IMR-90 (cell line): Measurements from ENCODE around the gene ME3. TPM values are rescaled to one million over a fixed set of nuclear protein-coding genes. Genes with fewer than 3 reads are reported as not detected.

Source experiments
- ATAC-seq: fragments of 200-7000 bp; cut with Tn5 transposase; 2 replicates; pipeline ENCODE4 v1.9.1; 2020; ENCODE audit warnings: low read depth, mild to moderate bottlenecking, moderate library complexity
- BruUV-seq: library from RNA; stranded (reverse); fragments of 400-500 nt; replicated peaks from 2 replicates; lab custom pipeline; 2021; lab: Mats Ljungman, UMichigan
- CTCF ChIA-PET: fragments of 300-600 bp; formaldehyde crosslinking; extraction: SDS; loops from one replicate; lab custom pipeline; 2021; ENCODE audit warnings: antibody characterized with exemption; lab: Yijun Ruan, JAX
- POLR2A ChIA-PET: fragments of 300-600 bp; sonication (Branson Sonifier 250); formaldehyde crosslinking; loops from one replicate; lab custom pipeline; 2022; ENCODE audit warnings: antibody characterized with exemption; ENCODE audit not compliant: unreplicated experiment; lab: Charles Lee
- DNase-seq: peaks from one replicate; pipeline ENCODE4 v3.0.0; 2013
- H2AFZ ChIP-seq: replicated peaks from 2 replicates; pipeline ENCODE3; 2013; ENCODE audit warnings: low read length, mild to moderate bottlenecking; ENCODE audit not compliant: poor library complexity
- H2AK5ac ChIP-seq: 2 replicates; pipeline ENCODE4 v1.6.1; 2013; ENCODE audit warnings: low read depth, low read length, inconsistent platforms
- H2AK9ac ChIP-seq: replicated peaks from 2 replicates; pipeline ENCODE3; 2013; ENCODE audit warnings: mild to moderate bottlenecking, low read depth, low read length, moderate library complexity; ENCODE audit not compliant: poor library complexity
- H2BK120ac ChIP-seq: 2 replicates; pipeline ENCODE4 v1.6.1; 2013; ENCODE audit warnings: low read depth, low read length, inconsistent platforms
- H2BK15ac ChIP-seq: 3 replicates; pipeline ENCODE4 v1.6.1; 2013; ENCODE audit warnings: low read depth, low read length, inconsistent platforms
- H2BK20ac ChIP-seq: 2 replicates; pipeline ENCODE4 v1.6.1; 2013; ENCODE audit warnings: low read depth, mild to moderate bottlenecking, inconsistent platforms, low read length, moderate library complexity
- H2BK5ac ChIP-seq: 2 replicates; pipeline ENCODE4 v1.6.1; 2013; ENCODE audit warnings: mild to moderate bottlenecking, low read depth, low read length, inconsistent platforms; ENCODE audit not compliant: poor library complexity, severe bottlenecking
- H3K14ac ChIP-seq: replicated peaks from 2 replicates; pipeline ENCODE4 v1.6.1; 2013; ENCODE audit warnings: low read depth, low read length, inconsistent platforms
- H3K18ac ChIP-seq: 2 replicates; pipeline ENCODE4 v1.6.1; 2013; ENCODE audit warnings: low read depth, low read length, control low read depth
- H3K23ac ChIP-seq: 2 replicates; pipeline ENCODE4 v1.6.1; 2013; ENCODE audit warnings: low read depth, low read length, inconsistent platforms
- H3K27ac ChIP-seq: 2 replicates; pipeline ENCODE4 v1.5.1; 2013; ENCODE audit warnings: mild to moderate bottlenecking, control low read depth, low read length; ENCODE audit not compliant: insufficient read depth
- H3K27me3 ChIP-seq: 2 replicates; pipeline ENCODE4 v1.6.1; 2013; ENCODE audit warnings: low read length; ENCODE audit not compliant: control insufficient read depth, insufficient read depth
- H3K36me3 ChIP-seq: 2 replicates; pipeline ENCODE4 v1.6.1; 2013; ENCODE audit warnings: low read length, mixed read lengths; ENCODE audit not compliant: control insufficient read depth, insufficient read depth
- H3K4ac ChIP-seq: 2 replicates; pipeline ENCODE4 v1.6.1; 2013; ENCODE audit warnings: low read depth, low read length, inconsistent platforms
- H3K4me1 ChIP-seq: 2 replicates; pipeline ENCODE4 v1.6.1; 2013; ENCODE audit warnings: low read length, mixed read lengths; ENCODE audit not compliant: control insufficient read depth, insufficient read depth
- H3K4me2 ChIP-seq: 2 replicates; pipeline ENCODE4 v1.6.1; 2013; ENCODE audit warnings: low read depth, mild to moderate bottlenecking, control low read depth, low read length, moderate library complexity
- H3K4me3 ChIP-seq: 2 replicates; pipeline ENCODE4 v1.5.1; 2013; ENCODE audit warnings: low read depth, mild to moderate bottlenecking, control low read depth, low read length, moderate library complexity; ENCODE audit not compliant: insufficient read depth
- H3K56ac ChIP-seq: 2 replicates; pipeline ENCODE4 v1.6.1; 2013; ENCODE audit warnings: low read length, inconsistent platforms; ENCODE audit not compliant: insufficient read depth; ENCODE audit errors: extremely low read depth
- H3K79me1 ChIP-seq, 2 experiments: 2 replicates each; pipeline ENCODE4 v1.6.1; 2013; ENCODE audit warnings: low read length in 2 of 2, inconsistent platforms in 1 of 2, low read depth in 1 of 2
- H3K9ac ChIP-seq: 2 replicates; pipeline ENCODE4 v1.6.1; 2013; ENCODE audit warnings: low read depth, low read length, control low read depth
- H3K9me1 ChIP-seq: 2 replicates; pipeline ENCODE4 v1.6.1; 2013; ENCODE audit warnings: low read length, inconsistent platforms; ENCODE audit not compliant: insufficient read depth
- H3K9me3 ChIP-seq: 2 replicates; pipeline ENCODE4 v1.6.1; 2013; ENCODE audit warnings: low read length; ENCODE audit not compliant: control insufficient read depth, insufficient read depth
- H4K20me1 ChIP-seq: 2 replicates; pipeline ENCODE4 v1.6.1; 2013; ENCODE audit warnings: low read length, inconsistent platforms; ENCODE audit not compliant: insufficient read depth
- H4K5ac ChIP-seq: 2 replicates; pipeline ENCODE4 v1.6.1; 2013; ENCODE audit warnings: mild to moderate bottlenecking, low read depth, low read length, control low read depth
- H4K8ac ChIP-seq, 2 experiments: 2 replicates each; pipeline ENCODE4 v1.6.1; 2013; ENCODE audit warnings: low read depth in 2 of 2, low read length in 2 of 2, control low read depth in 1 of 2, inconsistent platforms in 1 of 2
- H4K91ac ChIP-seq: 2 replicates; pipeline ENCODE4 v1.6.1; 2013; ENCODE audit warnings: low read depth, low read length, inconsistent platforms; ENCODE audit not compliant: insufficient read depth
- BHLHE40 ChIP-seq: fragments of 150-350 bp; IDR thresholded peaks from 2 replicates; pipeline ENCODE4 v1.6.1; 2016; ENCODE audit warnings: mild to moderate bottlenecking, low read depth, low read length
- CEBPB ChIP-seq: IDR thresholded peaks from 2 replicates; pipeline ENCODE4 v1.6.1; 2012; ENCODE audit warnings: low read depth, low read length, improper control_type of control experiment
- CHD1 ChIP-seq: IDR thresholded peaks from 2 replicates; pipeline ENCODE4 v1.6.1; 2012; ENCODE audit warnings: low read depth, low read length, improper control_type of control experiment
- FOS ChIP-seq: fragments of 150-350 bp; IDR thresholded peaks from 2 replicates; pipeline ENCODE4 v1.6.1; 2016; ENCODE audit warnings: low read depth, low read length
- MAFK ChIP-seq: IDR thresholded peaks from 2 replicates; pipeline ENCODE4 v1.6.1; 2012; ENCODE audit warnings: low read depth, low read length, improper control_type of control experiment
- MAZ ChIP-seq: IDR thresholded peaks from 2 replicates; pipeline ENCODE4 v1.6.1; 2012; ENCODE audit warnings: low read depth, mild to moderate bottlenecking, low read length, improper control_type of control experiment, moderate library complexity, borderline replicate concordance
- MXI1 ChIP-seq: IDR thresholded peaks from 2 replicates; pipeline ENCODE4 v1.6.1; 2012; ENCODE audit warnings: low read depth, mild to moderate bottlenecking, low read length, moderate library complexity, borderline replicate concordance
- NFE2L2 ChIP-seq: fragments of 150-350 bp; IDR thresholded peaks from 2 replicates; pipeline ENCODE4 v1.6.1; 2016; ENCODE audit warnings: low read depth, mild to moderate bottlenecking, low read length
- RAD21 ChIP-seq: IDR thresholded peaks from 2 replicates; pipeline ENCODE4 v1.6.1; 2012; ENCODE audit warnings: low read length, improper control_type of control experiment
- RCOR1 ChIP-seq: IDR thresholded peaks from 2 replicates; pipeline ENCODE4 v1.6.1; 2012; ENCODE audit warnings: mild to moderate bottlenecking, low read length, improper control_type of control experiment; ENCODE audit not compliant: insufficient replicate concordance
- RFX5 ChIP-seq: IDR thresholded peaks from 2 replicates; pipeline ENCODE4 v1.8.0; 2012; ENCODE audit warnings: low read depth, mild to moderate bottlenecking, low read length, moderate library complexity
- SMC3 ChIP-seq: fragments of 150-350 bp; IDR thresholded peaks from 2 replicates; pipeline ENCODE4 v1.6.1; 2016; ENCODE audit warnings: low read depth, mild to moderate bottlenecking, antibody characterized with exemption, low read length, moderate library complexity
- dilution Hi-C: fragments of 300-500 bp; cut with HindIII; formaldehyde crosslinking; loops from one replicate; pipeline ENCODE4 v1.14.3; 2018; ENCODE audit warnings: low sequenced_read_pairs; ENCODE audit not compliant: unreplicated experiment
- in situ Hi-C: fragments of 300-500 bp; cut with MboI; formaldehyde crosslinking; loops from 3 replicates; pipeline ENCODE4 v1.14.3; 2019; ENCODE audit warnings: low sequenced_read_pairs, inconsistent platforms, mixed read lengths
- intact Hi-C: fragments of 100-400 bp; cut with micrococcal nuclease; formaldehyde crosslinking; loops from 2 replicates; pipeline ENCODE4 v1.10.0; 2022
- polyA plus RNA-seq, 3 experiments: library from polyadenylated mRNA; depleted of rRNA; stranded (reverse); fragments of >200 nt; gene quantifications; 2 replicates each; pipeline ENCODE4 v1.2.3, GENCODE V29; 2012; ENCODE audit warnings: low replicate concordance in 1 of 3
- total RNA-seq: library from RNA; depleted of rRNA; stranded (reverse); fragments of >200 nt; gene quantifications from 2 replicates; pipeline ENCODE4 v1.2.3, GENCODE V29; 2012
- TF ChIP-seq, protein P1 (sequence below): conservative IDR thresholded peaks from 2 replicates; pipeline ENCODE4 v1.5.1; 2012; ENCODE audit warnings: mild to moderate bottlenecking, low read depth, low read length, improper control_type of control experiment
- TF ChIP-seq, protein P2 (sequence below): fragments of 150-350 bp; IDR thresholded peaks from 2 replicates; pipeline ENCODE4 v1.6.1; 2017; ENCODE audit warnings: mild to moderate bottlenecking, antibody characterized with exemption, low read length, low read depth
- TF ChIP-seq, protein P3 (sequence below): fragments of 150-350 bp; IDR thresholded peaks from 2 replicates; pipeline ENCODE4 v1.6.1; 2016; ENCODE audit warnings: low read depth, mild to moderate bottlenecking, low read length, moderate library complexity, borderline replicate concordance

ME3 gene
- total and polyA plus RNA-seq, 2 of the 4 experiments (the other 2 are of a cell fraction): 7.8 to 9.0 TPM

GRCh38 chr11:86408845-86409244 is 263.6 kb downstream of the ME3 start:
- no peak overlapping the region for H4K5ac ChIP-seq
- in situ Hi-C loops: no loop called here
- BruUV-seq: no TSS peak
- H2BK120ac ChIP-seq: no peak overlapping the region
- no peaks in the 10 kb centered on the region for H3K27me3 ChIP-seq
- H3K4me1 ChIP-seq: no peaks in the 10 kb centered on the region
- no peak overlapping the region for H3K18ac ChIP-seq
- no peak overlapping the region for H2AFZ ChIP-seq
- DNase-seq (no peak), ATAC-seq (no peak)
- intact Hi-C loops: no loop called here
- H3K9me3 ChIP-seq: no peaks in the 10 kb centered on the region
- no peak overlapping the region for H3K4me2 ChIP-seq
- no peak overlapping the region for H3K9ac ChIP-seq
- H4K20me1 ChIP-seq: no peaks in the 10 kb centered on the region
- H4K8ac ChIP-seq: no peak overlapping the region
- TF ChIP-seq MXI1: no peak
- no peak for TF ChIP-seq CEBPB
- TF ChIP-seq RAD21: peak; percentile 35; the same call in 1 of the 2 replicates
- no peak for TF ChIP-seq FOS
- no peak for TF ChIP-seq SMC3
- TF ChIP-seq NFE2L2: no peak
- no peak for TF ChIP-seq CHD1
- TF ChIP-seq, protein P1, sequence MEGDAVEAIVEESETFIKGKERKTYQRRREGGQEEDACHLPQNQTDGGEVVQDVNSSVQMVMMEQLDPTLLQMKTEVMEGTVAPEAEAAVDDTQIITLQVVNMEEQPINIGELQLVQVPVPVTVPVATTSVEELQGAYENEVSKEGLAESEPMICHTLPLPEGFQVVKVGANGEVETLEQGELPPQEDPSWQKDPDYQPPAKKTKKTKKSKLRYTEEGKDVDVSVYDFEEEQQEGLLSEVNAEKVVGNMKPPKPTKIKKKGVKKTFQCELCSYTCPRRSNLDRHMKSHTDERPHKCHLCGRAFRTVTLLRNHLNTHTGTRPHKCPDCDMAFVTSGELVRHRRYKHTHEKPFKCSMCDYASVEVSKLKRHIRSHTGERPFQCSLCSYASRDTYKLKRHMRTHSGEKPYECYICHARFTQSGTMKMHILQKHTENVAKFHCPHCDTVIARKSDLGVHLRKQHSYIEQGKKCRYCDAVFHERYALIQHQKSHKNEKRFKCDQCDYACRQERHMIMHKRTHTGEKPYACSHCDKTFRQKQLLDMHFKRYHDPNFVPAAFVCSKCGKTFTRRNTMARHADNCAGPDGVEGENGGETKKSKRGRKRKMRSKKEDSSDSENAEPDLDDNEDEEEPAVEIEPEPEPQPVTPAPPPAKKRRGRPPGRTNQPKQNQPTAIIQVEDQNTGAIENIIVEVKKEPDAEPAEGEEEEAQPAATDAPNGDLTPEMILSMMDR: peak; percentile 45
- TF ChIP-seq RCOR1: no peak
- TF ChIP-seq BHLHE40: no peak
- TF ChIP-seq MAFK: no peak
- TF ChIP-seq, protein P2, sequence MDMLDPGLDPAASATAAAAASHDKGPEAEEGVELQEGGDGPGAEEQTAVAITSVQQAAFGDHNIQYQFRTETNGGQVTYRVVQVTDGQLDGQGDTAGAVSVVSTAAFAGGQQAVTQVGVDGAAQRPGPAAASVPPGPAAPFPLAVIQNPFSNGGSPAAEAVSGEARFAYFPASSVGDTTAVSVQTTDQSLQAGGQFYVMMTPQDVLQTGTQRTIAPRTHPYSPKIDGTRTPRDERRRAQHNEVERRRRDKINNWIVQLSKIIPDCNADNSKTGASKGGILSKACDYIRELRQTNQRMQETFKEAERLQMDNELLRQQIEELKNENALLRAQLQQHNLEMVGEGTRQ: no peak
- TF ChIP-seq RFX5: no peak
- no peak for TF ChIP-seq MAZ
- TF ChIP-seq, protein P3, sequence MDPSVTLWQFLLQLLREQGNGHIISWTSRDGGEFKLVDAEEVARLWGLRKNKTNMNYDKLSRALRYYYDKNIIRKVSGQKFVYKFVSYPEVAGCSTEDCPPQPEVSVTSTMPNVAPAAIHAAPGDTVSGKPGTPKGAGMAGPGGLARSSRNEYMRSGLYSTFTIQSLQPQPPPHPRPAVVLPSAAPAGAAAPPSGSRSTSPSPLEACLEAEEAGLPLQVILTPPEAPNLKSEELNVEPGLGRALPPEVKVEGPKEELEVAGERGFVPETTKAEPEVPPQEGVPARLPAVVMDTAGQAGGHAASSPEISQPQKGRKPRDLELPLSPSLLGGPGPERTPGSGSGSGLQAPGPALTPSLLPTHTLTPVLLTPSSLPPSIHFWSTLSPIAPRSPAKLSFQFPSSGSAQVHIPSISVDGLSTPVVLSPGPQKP: no peak
- CTCF ChIA-PET: no interaction called here
- H3K23ac ChIP-seq: no peak overlapping the region
- dilution Hi-C loops: no loop called here
- H3K4me3 ChIP-seq: no peak overlapping the region
- no peak overlapping the region for H2BK5ac ChIP-seq
- H4K91ac ChIP-seq: no peak overlapping the region
- H3K56ac ChIP-seq: no peak overlapping the region
- H2BK20ac ChIP-seq: no peak overlapping the region
- no peak overlapping the region for H2AK9ac ChIP-seq
- H2BK15ac ChIP-seq: no peak overlapping the region
- H3K14ac ChIP-seq: no peak overlapping the region
- no peak overlapping the region for H2AK5ac ChIP-seq
- H3K36me3 ChIP-seq: no peaks in the 10 kb centered on the region
- POLR2A ChIA-PET: no interaction called here
- H3K79me1 ChIP-seq: no peaks in the 10 kb centered on the region
- H3K9me1 ChIP-seq: no peaks in the 10 kb centered on the region
- no peak overlapping the region for H3K27ac ChIP-seq
- H3K4ac ChIP-seq: no peak overlapping the region
